HG03521 (cell line): ENCODE results near the gene FABP7.
"Not testable (repeated sequence)": the region's sequence is repeated elsewhere in the genome, so short reads cannot be mapped to it uniquely, and the experiment has no call there.

Experiments
- ATAC-seq: cut with Tn5 transposase; IDR thresholded peaks from one replicate; pipeline ENCODE4 v1.9.1; 2021; ENCODE audit warnings: mild to moderate bottlenecking, moderate library complexity; ENCODE audit not compliant: unreplicated experiment

FABP7 gene

DNA sequence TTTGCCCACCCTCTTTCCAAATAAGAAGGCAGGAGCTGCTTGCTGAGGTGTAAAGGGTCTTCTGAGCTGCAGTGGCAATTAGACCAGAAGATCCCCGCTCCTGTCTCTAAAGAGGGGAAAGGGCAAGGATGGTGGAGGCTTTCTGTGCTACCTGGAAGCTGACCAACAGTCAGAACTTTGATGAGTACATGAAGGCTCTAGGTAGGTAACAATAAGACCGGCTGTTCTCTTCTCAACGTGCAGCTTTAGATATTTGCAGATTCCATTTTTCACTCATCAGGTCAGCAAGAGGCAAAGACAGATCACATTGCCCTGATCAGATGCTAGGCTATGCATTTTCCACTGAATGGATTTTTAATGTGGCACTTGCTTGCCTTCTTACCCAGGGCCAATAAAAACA, at the start of gene FABP7:
FABP7 (plus strand) TSS at position 50 of the 400 bp plus-strand sequence; CDS start at position 129, 79 bp downstream.
- no peak for ATAC-seq

DNA sequence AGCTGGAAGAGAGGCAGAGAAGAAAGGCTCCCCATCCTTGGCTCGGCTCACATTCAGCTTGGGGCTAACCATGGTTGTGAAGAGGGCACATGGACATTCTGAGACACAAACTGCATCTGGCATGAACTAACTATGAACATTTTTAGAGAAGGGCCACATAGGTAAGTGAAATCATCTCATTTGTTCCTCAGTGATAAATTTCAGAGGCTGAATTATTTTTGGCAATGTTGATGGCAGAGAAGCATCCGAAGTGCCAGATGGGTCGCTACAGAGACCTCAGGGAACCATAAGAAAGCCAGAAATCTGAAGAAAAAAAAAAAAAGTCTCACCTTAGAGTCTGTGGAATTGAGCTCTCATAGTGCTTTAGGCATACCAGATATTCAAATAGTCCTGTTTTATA, 49.2 kb upstream of the FABP7 start:
- no peak for ATAC-seq

DNA sequence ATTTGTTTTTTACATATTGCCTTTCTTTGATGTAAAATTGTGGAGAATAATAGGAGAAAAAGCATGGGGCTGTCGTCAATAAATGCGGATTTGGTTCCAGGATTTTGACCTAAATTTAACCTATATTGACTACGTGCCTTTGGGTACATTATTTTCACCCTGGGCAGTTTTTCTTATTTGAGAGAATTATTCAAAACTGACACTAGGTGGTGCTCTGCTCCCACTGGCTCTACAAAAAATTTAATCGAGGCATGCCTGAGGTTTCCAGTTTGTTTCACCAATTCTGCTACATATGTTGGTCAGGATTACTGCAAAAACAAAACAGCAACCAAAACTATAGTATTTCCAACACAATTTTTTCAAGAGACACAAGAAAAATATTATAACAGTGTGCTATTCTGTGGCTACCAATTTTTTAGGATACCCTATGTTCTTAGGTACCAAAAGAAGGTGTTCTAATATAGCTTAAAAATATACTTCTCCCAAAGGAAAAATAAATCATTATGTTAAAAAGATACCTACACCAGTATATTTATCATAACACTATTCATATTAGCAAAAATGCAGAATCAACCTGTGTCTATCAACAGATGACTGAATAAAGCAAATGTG, 48.6 kb upstream of the FABP7 start:
- no peak for ATAC-seq

DNA sequence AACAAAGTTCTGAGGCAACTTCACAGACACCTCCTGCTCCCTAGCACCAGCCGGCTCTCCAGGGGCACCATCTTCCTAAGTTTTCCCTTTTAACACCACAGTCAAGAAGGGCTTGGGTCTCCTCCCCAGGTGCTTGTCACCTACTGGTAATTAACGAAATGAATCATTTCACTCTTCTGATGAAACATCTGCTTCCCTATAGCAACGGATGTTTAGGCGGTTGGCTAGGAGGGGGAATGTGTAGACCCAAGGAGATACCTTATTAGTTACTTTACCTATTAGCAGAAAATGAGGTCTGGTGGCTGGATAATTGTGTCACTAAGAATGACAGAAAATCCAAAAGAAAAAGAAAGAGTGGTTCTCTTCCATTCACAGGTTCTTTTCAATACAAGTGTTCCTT, 46.3 kb upstream of the FABP7 start:
- no peak for ATAC-seq

DNA sequence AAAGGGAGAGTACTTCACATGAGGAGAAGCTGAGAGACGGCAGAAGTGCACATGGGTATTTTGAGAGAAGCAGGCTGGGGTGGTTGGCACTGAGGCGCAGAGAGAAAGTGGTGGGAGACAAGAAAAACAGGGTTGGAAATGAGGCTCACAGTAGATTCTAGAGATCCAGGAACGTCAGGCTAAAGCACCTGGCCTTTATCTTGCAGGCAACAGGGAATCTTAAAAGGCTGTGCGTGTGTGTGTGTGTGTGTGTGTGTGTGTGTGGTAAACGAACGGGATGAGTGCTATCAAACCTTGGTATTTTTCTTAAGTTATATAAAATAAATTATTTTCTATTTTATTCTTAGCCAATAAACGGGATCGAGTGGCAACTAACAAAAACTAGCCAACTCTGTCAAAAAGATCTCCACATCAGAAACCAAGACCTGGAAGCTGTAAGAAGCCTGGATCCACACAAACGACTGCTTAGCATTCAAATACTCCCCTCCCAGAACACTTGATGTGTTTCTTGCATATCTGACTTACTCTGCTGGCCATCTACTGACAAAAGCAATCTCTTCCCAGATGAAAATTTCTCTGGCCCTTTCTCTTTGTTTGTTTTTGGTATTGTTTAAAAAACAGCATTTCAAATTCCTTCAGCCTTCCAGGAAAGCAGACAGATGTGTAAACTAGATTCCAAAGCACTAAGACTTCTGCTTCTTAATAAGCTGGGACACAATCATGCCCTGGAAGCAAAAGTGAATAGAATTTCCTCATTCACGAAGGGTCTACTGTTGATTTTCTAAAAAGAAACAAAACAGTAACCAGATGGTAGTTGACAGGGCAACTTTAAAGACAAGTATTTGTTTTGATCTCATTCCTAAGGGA, 44.8 kb upstream of the FABP7 start:
- ATAC-seq: no peak

DNA sequence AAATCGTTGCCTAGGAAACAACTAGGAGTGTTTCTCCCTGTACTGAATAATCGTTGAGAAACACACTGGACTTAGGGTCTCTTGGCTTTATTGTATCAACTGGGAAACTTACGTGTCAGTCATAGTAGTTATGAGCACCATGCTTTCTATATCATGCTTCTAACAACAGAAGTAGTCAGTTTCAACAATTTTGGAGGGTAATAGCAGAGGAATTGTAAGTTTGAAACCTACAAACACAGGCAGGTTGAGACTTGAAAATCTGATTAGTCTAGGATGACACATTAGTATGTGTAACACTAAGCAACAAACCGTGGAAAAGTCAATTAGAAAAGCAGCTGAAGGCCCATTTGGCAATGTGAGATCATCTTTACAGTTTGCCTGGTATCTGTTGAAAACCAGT, 43.9 kb upstream of the FABP7 start:
- ATAC-seq: no peak

DNA sequence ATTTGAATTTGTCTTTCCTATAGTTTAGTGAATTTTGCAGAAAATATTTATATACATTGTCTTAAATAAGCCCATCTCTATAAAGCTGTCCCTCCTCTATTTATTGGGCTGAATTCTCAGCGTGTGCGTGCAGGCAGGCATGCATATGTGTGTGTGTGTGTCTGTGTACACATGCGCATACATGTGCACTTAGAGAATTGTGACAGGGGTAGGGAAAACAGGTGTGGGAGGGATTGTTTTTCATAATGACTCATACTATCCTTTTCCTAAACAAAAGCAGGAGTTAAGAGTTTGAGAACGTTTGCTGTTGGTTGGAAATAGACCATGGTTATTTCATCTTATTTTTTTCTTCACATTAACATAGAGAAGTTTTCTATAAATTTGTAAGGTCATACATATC, 43.4 kb upstream of the FABP7 start:
- no peak for ATAC-seq

DNA sequence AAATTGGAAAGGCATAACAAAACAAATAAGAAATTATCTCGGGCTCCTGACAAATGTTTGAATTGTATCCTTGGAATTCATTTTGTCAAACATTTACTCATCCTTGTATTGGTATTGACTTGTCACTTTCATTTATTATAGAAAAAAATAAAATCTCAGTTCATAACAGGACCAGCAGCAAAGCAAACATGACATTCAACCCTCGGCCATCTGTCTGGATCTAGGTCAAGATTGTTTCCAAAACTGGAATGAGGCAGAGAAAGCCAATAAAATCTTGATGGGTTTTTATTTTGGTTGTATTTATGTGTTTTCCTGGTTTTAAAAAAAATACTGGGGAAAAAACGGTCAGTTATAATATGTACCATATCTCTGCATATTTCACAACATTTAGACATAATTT, 42.9 kb upstream of the FABP7 start:
- ATAC-seq: no peak

DNA sequence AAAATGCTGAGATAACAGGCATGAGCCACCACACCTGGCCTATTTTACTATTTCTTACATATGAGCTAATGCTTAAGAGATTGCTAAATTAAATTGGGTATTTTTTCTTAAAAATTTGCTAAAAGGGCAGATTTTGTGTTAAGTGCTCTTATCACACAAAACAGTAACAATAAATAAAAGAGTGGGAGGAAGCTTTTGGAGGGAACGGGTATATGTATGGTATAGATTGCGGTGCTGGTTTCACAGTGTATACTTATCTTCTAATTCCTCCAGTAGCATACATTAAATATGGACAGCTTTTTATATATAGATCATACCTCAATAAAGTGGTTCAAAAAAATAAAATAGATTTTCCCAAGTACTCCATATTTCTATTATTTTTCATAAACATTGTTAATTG, 39.4 kb upstream of the FABP7 start:
- ATAC-seq: no peak

DNA sequence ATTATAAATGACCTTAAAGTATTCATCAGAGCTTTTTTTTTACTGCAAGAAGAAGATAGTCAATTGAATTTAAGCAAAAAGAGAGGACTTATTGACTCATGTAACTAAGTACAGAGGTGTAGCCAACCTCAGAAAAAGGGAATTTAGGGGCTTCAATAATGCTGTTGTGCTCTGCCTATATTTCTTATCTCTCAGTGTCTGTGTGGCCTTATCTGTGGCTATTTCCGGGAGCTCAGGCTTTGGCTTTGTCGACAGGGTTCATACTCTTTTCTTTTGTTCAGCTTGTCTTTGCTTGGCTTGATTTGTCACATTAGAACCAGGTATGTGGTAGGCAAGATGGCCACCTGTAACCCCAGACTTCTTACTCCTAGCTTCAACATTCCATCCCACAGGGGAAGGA, 38.6 kb upstream of the FABP7 start:
- ATAC-seq: no peak

DNA sequence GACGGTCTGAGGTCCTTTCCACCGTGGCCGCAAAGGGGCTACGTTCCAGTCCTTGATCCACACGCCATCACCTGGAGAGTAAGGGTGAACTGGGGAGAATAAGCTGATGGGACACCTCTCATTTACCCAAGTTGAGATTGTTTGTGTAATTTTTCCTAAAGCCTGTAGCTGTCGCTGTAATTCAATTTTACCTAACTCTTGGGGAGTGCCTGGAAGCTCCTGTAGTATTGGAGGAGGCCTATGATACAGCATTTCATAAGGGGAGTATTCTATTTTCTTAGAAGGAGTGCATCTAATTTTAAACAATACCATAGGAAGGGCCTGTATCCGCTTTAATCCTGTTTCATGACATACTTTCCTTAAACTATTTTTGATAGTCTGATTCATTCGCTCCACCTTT, 35.3 kb upstream of the FABP7 start:
- ATAC-seq: not testable (repeated sequence)

DNA sequence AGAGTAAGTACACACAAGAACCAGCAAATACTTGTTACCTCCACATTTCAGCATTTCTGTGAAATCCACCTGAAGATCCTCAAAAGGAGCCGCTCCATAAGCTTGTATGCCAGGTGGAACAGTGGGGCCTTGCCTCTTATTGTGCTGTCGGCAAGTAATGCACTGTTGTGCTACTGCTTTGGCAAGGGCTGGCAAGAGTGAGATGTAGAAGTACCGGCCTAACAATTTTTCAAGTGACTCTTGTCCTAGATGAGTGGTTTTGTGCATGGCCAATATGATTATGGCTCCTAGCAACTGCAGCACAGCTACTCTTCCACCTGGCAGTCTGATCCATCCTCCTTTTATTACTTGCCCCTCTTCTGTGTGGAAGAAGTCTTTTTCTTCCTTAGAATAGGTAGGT, 34.7 kb upstream of the FABP7 start:
- ATAC-seq: not testable (repeated sequence)

DNA sequence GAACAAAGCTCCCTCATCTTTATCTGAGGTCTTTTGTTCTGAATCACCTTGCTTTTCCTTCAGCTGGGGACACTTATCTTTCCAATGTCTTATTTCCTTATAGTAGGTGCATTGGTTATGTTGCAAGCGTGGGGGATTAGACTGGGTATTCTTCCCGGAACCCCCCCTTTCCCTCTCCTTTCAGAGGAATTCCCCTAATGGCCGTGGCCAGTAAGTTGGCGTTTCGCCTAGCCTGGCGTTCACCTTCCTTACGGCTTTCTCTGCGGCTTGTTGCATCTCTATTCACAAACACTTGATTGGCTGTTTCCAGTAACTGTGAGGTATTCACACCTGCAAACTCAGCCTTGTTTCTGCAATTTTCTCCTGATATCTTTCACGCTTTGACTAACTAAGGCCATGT, 32.8 kb upstream of the FABP7 start:
- ATAC-seq: no peak

DNA sequence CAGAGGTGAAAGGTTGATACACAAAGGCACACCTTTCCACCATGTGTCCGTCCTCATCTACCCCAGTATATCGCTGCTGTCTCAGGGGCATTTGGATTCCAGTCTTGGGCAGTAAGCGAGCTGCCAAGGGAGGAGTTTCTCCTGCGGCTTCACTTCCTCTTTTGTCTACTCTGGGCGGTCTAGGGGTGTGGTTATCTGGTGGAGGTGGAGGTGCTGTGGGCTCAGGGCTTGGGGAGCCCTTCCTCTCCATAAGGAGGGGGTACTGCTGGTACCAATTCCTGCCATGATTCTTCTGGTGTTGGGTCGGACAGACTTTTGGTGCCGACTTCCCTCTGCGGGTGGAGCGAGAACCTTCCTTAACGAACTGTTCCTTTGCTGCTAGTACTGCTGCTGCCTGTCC, 31.9 kb upstream of the FABP7 start:
- ATAC-seq: no peak

DNA sequence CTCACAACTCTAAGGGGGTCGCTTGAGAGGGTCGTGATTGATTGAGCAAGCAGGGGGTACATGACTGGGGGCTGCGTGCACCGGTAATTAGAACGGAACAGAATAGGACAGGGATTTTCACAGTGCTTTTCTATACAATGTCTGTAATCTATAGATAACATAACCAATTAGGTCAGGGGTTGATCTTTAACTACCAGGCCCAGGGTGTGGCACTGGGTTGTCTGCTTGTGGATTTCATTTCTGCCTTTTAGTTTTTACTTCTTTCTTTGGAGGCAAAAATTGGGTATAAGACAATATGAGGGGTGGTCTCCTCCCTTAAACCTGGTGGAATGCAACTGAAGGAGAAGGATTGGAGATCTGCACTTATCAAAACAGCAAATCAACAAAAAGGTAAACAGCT, 30.6 kb upstream of the FABP7 start:
- not testable (repeated sequence) for ATAC-seq

DNA sequence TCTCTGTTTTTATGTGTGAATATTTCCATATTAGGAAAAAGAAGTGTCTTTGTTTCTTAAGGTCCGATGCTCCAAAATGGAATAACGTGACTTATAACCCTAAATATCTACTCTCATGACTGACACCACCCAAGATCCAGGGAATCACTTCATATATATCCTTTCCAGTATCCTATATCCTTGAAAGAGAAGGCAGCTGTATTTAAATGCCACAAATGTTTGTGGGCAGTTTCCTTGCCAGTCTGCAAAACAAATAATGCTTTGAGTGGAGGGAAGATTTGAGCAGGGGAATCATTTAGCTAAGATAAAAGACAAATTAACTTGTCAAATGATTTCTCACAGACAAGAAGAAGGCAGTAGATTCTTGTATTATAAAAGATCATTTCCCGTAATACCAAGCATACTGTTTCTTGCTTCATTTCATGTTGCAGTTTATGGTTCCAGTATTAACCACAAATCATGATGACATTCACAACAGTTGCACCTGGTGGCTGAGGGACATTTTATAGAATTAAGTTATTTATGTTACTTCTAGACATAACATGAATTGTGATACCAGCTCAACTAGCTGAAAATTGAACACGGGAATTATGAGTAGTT, 30.0 kb upstream of the FABP7 start:
- ATAC-seq: no peak

DNA sequence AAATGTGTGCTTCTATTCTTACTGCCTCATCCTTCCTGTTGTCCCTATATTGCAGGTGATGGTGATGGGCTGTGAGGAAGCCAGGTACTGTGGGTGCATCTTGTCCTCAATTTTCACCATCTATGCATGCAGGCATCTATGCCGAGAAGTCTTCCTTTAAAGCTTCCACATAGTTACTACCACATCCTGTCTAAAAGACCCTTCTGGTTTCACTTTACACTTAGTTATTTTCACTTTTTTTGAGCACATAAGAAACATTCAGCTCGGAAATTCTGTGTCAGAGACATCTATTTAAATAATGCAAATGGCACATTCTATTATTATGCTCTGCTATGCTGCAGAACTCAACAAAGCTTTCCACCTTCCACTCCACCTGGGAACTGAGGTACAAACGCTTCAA, 28.2 kb upstream of the FABP7 start:
- peak; percentile 80 for ATAC-seq

DNA sequence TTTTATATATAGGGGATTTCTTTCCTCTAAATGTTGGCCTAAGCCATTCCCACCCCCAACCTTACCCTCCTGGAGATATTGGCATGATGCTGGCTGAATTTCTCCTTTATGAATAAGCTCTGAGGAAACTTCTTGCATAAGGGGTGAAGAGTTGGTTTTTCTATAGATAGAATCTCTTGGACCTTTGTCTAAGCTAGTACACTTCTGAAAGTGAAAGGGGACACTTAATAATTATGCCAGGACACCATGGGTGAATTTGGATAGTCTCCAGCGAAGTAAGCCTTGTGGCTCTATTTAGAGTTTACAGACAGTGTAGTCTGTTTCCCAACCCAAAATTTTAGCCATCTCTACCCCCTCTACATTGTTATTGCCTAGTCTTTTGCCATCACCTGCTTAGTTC, 27.1 kb upstream of the FABP7 start:
- ATAC-seq: peak; percentile 33

DNA sequence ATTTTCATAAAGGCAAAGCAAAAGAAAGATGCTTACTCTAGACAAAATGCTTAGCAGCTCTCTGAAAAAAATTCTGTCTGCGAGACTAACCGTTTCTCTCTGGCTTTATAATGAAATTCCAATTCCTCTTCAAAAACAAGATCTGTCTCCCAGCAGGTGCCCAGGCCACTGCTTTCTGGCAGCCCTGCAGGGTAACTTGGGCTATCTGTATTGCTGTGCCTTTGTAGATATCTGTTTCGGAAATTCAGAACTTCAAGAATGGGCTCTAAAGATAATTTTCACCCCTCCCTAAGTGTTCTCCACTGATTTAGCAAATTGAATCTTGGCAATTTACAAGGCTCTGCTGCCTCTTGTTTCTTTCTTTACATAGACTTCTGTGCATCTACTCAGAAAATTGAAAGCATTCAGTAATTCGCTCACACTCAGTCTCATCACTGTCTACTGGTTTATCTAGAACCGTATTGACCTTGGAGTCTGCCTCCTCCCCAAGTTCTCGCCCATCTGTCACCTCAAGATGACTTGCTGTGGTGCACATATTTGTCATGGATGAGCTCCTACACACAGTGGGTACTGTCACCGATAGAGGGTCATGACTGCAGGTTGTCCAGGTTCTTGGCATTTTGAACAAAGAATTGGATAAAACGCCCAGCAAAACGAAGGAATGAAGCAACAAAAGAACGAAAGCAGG, 26.4 kb upstream of the FABP7 start:
- ATAC-seq: no peak

DNA sequence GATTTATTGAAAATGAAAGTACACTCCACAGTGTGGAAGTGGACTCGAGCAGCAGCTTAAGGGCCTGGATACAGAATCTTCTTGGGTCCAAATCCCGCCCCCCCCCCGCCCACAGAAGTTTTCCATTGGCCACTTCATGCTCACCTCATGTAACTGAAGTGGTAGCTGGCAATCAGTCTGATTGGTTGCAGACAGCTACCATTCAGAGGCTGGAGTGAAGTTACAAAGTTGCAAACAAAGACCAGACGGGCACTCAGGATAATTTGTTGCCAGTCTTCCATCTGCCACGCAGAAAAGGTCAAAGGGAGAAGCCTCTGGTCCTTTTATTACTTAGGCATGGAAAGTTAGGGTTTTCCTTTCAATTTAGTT, 25.8 kb upstream of the FABP7 start:
- ATAC-seq: no peak

DNA sequence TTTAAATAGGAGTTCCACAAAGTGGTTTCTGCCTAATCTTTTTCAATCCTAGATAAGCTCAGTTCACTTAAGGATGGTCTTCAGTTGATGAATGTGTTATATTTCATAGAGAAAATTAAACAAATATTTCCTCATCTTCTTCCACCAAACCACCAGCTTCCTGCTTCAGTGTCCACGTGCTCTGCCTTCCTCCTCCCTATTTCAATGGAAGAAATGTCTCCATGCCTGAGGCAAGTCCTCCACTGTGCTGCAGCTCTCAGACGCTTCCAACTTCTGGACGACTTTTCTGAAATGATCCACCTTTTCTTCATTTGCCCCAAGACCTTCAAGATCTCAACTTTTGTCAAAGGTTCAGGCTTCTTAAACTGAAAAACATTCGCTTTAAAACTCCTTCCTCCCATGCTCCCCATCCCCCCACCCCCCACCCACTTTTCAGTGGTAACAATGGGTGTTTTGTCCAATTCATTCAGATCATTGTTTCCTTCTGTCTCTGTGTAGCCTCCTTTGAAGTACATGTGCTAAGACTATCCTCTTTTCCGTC, 25.3 kb upstream of the FABP7 start:
- ATAC-seq: no peak
